ENCODE data around the gene SON.

The SON gene, protein sequence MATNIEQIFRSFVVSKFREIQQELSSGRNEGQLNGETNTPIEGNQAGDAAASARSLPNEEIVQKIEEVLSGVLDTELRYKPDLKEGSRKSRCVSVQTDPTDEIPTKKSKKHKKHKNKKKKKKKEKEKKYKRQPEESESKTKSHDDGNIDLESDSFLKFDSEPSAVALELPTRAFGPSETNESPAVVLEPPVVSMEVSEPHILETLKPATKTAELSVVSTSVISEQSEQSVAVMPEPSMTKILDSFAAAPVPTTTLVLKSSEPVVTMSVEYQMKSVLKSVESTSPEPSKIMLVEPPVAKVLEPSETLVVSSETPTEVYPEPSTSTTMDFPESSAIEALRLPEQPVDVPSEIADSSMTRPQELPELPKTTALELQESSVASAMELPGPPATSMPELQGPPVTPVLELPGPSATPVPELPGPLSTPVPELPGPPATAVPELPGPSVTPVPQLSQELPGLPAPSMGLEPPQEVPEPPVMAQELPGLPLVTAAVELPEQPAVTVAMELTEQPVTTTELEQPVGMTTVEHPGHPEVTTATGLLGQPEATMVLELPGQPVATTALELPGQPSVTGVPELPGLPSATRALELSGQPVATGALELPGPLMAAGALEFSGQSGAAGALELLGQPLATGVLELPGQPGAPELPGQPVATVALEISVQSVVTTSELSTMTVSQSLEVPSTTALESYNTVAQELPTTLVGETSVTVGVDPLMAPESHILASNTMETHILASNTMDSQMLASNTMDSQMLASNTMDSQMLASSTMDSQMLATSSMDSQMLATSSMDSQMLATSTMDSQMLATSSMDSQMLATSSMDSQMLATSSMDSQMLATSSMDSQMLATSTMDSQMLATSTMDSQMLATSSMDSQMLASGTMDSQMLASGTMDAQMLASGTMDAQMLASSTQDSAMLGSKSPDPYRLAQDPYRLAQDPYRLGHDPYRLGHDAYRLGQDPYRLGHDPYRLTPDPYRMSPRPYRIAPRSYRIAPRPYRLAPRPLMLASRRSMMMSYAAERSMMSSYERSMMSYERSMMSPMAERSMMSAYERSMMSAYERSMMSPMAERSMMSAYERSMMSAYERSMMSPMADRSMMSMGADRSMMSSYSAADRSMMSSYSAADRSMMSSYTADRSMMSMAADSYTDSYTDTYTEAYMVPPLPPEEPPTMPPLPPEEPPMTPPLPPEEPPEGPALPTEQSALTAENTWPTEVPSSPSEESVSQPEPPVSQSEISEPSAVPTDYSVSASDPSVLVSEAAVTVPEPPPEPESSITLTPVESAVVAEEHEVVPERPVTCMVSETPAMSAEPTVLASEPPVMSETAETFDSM (N-terminal part only)

DNA sequence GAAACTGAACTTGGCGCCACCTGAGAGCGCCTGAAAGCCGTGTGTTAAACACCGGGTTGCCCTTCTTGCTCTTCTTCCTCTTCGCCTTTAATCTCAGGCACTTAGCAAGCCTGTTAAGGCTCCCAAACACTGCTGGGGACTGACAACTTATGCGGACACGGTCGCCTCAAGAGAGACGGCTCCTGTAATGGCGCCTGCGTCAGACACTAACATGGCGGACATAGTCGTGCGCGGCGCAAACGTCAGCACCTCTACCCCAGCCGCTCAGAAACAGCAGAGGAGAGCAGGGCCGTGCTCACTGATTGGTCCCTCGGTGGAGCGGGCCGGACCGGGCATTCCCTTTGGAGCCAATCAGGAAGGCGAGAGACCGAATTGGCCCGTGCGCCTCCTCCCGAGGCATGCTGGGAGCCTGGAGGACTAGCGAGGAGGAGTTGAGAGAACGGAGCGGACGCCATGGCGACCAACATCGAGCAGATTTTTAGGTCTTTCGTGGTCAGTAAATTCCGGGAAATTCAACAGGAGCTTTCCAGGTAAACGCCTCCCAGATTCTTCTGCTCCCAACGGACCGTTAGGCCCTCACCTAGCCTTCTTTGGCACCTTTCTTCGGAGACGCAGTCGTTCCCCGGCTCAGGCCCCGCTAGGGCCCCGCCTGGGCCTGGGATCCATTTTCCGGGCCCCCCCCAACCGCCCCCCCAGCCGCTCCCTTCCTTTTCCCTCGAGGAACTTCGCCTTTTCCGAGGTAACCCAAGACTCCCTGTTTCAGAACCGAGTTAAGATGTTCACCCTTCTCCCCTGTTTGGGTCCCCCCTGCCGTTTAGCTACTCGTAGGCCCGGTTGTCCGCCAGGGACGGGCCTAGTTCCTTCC, at the start of gene SON:
TSS of gene SON (plus strand) at position 399 of the 865 bp plus-strand sequence. CDS start at position 454, 55 bp downstream.
- peaks cover 46% of the 10 kb centered on the region for H3K4me1 ChIP-seq (ENCODE audit: low read depth, poor library complexity, severe bottlenecking)
- H3K36me3 ChIP-seq (ENCODE audit: insufficient read depth): peaks cover 22% of the 10 kb centered on the region; the same call in 1 of the 2 replicates
- H3K4me3 ChIP-seq (IDR thresholded peaks at IDR 0.05; ENCODE audit: insufficient read depth, low read depth, low read length): no peak within 1 kb of the TSS
- peak within 1 kb of the TSS; percentile 99 for H3K9ac ChIP-seq
- H3K27me3 ChIP-seq (ENCODE audit: insufficient read depth, low read depth): no peaks in the 10 kb centered on the region
- peak within 1 kb of the TSS; percentile 62 for H2AFZ ChIP-seq (ENCODE audit: low read depth)
- TF ChIP-seq, protein P1, sequence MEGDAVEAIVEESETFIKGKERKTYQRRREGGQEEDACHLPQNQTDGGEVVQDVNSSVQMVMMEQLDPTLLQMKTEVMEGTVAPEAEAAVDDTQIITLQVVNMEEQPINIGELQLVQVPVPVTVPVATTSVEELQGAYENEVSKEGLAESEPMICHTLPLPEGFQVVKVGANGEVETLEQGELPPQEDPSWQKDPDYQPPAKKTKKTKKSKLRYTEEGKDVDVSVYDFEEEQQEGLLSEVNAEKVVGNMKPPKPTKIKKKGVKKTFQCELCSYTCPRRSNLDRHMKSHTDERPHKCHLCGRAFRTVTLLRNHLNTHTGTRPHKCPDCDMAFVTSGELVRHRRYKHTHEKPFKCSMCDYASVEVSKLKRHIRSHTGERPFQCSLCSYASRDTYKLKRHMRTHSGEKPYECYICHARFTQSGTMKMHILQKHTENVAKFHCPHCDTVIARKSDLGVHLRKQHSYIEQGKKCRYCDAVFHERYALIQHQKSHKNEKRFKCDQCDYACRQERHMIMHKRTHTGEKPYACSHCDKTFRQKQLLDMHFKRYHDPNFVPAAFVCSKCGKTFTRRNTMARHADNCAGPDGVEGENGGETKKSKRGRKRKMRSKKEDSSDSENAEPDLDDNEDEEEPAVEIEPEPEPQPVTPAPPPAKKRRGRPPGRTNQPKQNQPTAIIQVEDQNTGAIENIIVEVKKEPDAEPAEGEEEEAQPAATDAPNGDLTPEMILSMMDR (conservative IDR thresholded peaks at IDR 0.05; ENCODE audit: low read depth, low read length): no peak
- H3K79me2 ChIP-seq (ENCODE audit: insufficient read depth, low read depth): peaks cover 88% of the 10 kb centered on the region
- peak within 1 kb of the TSS; percentile 94 for H3K4me2 ChIP-seq
- peak within 1 kb of the TSS; percentile 100 for H3K27ac ChIP-seq
- peaks cover 32% of the 10 kb centered on the region for H4K20me1 ChIP-seq (ENCODE audit: insufficient read depth)

DNA sequence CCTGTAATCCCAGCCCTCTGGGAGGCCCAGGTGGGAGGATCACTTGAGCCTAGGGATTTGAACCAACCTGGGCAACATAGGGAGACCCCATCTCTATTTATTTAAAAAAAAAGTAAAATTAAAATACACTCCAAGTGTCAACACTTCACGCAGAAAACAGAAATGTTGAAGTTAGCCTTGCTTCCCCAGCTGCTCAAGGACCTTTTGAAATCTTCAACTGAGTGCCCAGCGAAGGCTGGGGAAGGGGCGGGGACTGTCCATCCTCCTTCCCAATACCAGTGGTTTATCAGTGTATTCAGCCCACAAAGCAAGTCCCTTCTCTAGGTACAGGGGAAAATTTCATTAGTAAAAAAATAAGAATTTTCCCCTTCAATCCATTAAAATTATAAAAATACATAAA, 49.1 kb upstream of the SON start:
- H3K9ac ChIP-seq: no peak overlapping the region
- H3K4me1 ChIP-seq (ENCODE audit: low read depth, poor library complexity, severe bottlenecking): peaks cover 15% of the 10 kb centered on the region
- no peak overlapping the region for H3K4me2 ChIP-seq
- TF ChIP-seq, protein P1 (conservative IDR thresholded peaks at IDR 0.05; ENCODE audit: low read depth, low read length): no peak
- H3K4me3 ChIP-seq (IDR thresholded peaks at IDR 0.05; ENCODE audit: insufficient read depth, low read depth, low read length): no peak overlapping the region
- H2AFZ ChIP-seq (ENCODE audit: low read depth): no peak overlapping the region
- H3K36me3 ChIP-seq (ENCODE audit: insufficient read depth): no peaks in the 10 kb centered on the region
- no peaks in the 10 kb centered on the region for H3K79me2 ChIP-seq (ENCODE audit: insufficient read depth, low read depth)
- H3K27ac ChIP-seq: no peak overlapping the region
- no peaks in the 10 kb centered on the region for H4K20me1 ChIP-seq (ENCODE audit: insufficient read depth)
- H3K27me3 ChIP-seq (ENCODE audit: insufficient read depth, low read depth): no peaks in the 10 kb centered on the region; the same call in 1 of the 2 replicates

DNA sequence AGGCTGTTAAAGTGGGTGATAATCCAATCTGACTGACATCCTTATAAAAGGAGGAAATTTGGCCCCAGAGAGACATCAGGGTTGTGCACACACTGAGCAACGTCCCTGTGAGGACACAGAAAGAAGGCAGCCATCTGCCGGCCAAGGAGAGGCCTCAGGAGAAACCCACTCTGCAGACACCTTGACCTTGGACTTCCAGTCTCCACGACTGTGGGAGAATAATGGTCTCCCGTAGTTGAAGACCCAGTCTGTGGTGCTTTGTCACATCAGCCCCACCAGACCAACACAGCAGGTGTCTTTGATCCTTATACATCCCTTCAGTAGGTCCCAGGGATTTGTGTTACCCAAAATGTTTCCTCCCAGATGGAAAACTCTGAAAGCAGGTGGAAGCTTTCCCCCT, 47.1 kb upstream of the SON start:
- Histone ChIP-seq H3K9ac (no peak overlapping the region), H3K36me3 (ENCODE audit: insufficient read depth) (no peaks in the 10 kb centered on the region), H4K20me1 (ENCODE audit: insufficient read depth) (no peaks in the 10 kb centered on the region), H3K27ac (no peak overlapping the region), H3K4me2 (no peak overlapping the region), H3K27me3 (ENCODE audit: insufficient read depth, low read depth) (no peaks in the 10 kb centered on the region; the same call in 1 of the 2 replicates), H3K79me2 (ENCODE audit: insufficient read depth, low read depth) (no peaks in the 10 kb centered on the region), H3K4me1 (ENCODE audit: low read depth, poor library complexity, severe bottlenecking) (peaks cover 12% of the 10 kb centered on the region), H3K4me3 (IDR thresholded peaks at IDR 0.05; ENCODE audit: insufficient read depth, low read depth, low read length) (no peak overlapping the region), H2AFZ (ENCODE audit: low read depth) (no peak overlapping the region)
- TF ChIP-seq, protein P1 (conservative IDR thresholded peaks at IDR 0.05; ENCODE audit: low read depth, low read length): no peak

All from KMS-11 (cell line).